H1 (cell line): Measurements from ENCODE around the gene TRIM9. TPM values are rescaled to one million over a fixed set of nuclear protein-coding genes. Genes with fewer than 3 reads are reported as not detected.

Experiments used
- CEBPB ChIP-seq: IDR thresholded peaks from 2 replicates; pipeline ENCODE4 v1.6.1; 2012; ENCODE audit warnings: low read depth, low read length
- CHD7 ChIP-seq: fragments of 300-600 bp; sonication (generic); IDR thresholded peaks from 2 replicates; pipeline ENCODE4 v1.7.1; 2012; ENCODE audit warnings: low read length, moderate library complexity, mild to moderate bottlenecking, inconsistent platforms; ENCODE audit not compliant: insufficient replicate concordance
- POU5F1 ChIP-seq: IDR thresholded peaks from 2 replicates; pipeline ENCODE4 v1.6.1; 2011; ENCODE audit warnings: low read depth, mild to moderate bottlenecking, low read length, moderate library complexity
- SIX5 ChIP-seq: IDR thresholded peaks from 2 replicates; pipeline ENCODE4 v1.6.1; 2011; ENCODE audit warnings: mild to moderate bottlenecking, low read depth, low read length
- SP4 ChIP-seq: IDR thresholded peaks from 2 replicates; pipeline ENCODE4 v1.6.1; 2012; ENCODE audit warnings: low read length, inconsistent platforms
- ZNF274 ChIP-seq: IDR thresholded peaks from 2 replicates; pipeline ENCODE4 v1.7.0; 2012; ENCODE audit warnings: low read length, borderline replicate concordance; ENCODE audit errors: extremely low read depth
- polyA plus RNA-seq, 7 experiments: library from polyadenylated mRNA; depleted of rRNA in 3 of 7; stranded (reverse) in 5 of 7; unstranded in 2 of 7; fragments of >200 nt in 5 of 7; fragments of 200-250 nt in 2 of 7; gene quantifications; 1 replicate in 5 of 7; 2 replicates in 1 of 7; 4 replicates in 1 of 7; pipeline versions ENCODE4 v1.2.1 to v1.2.3, GENCODE V29; 2011 to 2013; ENCODE audit warnings: missing spikeins in 2 of 7, mixed read lengths in 2 of 7
- total RNA-seq: library from RNA; stranded (reverse); fragmentation: NEBNext Ultra II Directional; extraction: Animal tissue kit (Norgen Biotek cat#: 25700); gene quantifications from 2 replicates; pipeline ENCODE4 v1.2.1, GENCODE V29; 2021

The TRIM9 gene
- total and polyA plus RNA-seq, 2 of the 8 experiments (the other 6 are each of a cell fraction or from before 2014, with no cell fraction given) = 2.7 to 5.4 TPM

DNA sequence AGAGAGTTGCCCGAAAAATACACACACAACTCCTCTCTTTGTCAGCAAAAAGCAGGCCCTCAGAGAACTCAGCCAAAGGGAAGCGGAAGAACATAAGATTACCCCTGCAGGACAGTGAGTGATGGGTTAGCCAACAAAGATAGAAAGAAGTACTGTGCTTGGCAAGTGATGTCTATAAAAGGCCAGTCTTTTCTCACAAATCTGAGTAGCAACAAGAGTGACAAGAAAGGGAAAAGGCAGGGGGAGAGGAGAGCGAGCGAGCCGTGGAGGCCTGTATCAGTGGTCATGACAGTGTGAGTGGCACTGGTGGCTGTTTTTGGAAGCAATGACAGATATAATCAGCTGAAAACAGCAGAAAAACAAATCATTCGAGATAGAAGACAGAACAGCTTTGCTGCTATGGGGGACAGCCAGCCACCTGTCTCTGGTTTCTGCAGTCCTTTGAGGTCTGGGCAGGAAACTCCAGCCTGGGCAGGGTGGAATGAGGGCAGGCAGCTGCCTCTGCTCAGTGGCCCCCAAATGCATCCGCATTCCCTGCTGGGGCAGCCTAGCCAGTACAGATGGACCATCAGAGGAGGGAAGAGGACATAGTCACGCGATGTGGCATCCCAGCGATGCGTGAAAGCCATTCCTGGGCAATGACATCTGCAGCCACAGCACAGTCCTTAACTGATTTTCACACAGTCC, 74.7 kb downstream of the TRIM9 start (continued):
- TF ChIP-seq CEBPB (no peak), ZNF274 (no peak), CHD7 (no peak), SP4 (no peak), SIX5 (no peak), POU5F1 (no peak)
